Suppressor macrophage treated with lipopolysaccharide for 4 hours (primary cell): Measurements from ENCODE around the gene DSCAM.
"Not testable (repeated sequence)": the region's sequence is repeated elsewhere in the genome, so short reads cannot be mapped to it uniquely, and the experiment has no call there.

Experiments
- DNase-seq: peaks from one replicate; pipeline ENCODE4 v3.0.0-alpha.2; 2020

DSCAM gene, protein sequence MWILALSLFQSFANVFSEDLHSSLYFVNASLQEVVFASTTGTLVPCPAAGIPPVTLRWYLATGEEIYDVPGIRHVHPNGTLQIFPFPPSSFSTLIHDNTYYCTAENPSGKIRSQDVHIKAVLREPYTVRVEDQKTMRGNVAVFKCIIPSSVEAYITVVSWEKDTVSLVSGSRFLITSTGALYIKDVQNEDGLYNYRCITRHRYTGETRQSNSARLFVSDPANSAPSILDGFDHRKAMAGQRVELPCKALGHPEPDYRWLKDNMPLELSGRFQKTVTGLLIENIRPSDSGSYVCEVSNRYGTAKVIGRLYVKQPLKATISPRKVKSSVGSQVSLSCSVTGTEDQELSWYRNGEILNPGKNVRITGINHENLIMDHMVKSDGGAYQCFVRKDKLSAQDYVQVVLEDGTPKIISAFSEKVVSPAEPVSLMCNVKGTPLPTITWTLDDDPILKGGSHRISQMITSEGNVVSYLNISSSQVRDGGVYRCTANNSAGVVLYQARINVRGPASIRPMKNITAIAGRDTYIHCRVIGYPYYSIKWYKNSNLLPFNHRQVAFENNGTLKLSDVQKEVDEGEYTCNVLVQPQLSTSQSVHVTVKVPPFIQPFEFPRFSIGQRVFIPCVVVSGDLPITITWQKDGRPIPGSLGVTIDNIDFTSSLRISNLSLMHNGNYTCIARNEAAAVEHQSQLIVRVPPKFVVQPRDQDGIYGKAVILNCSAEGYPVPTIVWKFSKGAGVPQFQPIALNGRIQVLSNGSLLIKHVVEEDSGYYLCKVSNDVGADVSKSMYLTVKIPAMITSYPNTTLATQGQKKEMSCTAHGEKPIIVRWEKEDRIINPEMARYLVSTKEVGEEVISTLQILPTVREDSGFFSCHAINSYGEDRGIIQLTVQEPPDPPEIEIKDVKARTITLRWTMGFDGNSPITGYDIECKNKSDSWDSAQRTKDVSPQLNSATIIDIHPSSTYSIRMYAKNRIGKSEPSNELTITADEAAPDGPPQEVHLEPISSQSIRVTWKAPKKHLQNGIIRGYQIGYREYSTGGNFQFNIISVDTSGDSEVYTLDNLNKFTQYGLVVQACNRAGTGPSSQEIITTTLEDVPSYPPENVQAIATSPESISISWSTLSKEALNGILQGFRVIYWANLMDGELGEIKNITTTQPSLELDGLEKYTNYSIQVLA (N-terminal part only)

DNA sequence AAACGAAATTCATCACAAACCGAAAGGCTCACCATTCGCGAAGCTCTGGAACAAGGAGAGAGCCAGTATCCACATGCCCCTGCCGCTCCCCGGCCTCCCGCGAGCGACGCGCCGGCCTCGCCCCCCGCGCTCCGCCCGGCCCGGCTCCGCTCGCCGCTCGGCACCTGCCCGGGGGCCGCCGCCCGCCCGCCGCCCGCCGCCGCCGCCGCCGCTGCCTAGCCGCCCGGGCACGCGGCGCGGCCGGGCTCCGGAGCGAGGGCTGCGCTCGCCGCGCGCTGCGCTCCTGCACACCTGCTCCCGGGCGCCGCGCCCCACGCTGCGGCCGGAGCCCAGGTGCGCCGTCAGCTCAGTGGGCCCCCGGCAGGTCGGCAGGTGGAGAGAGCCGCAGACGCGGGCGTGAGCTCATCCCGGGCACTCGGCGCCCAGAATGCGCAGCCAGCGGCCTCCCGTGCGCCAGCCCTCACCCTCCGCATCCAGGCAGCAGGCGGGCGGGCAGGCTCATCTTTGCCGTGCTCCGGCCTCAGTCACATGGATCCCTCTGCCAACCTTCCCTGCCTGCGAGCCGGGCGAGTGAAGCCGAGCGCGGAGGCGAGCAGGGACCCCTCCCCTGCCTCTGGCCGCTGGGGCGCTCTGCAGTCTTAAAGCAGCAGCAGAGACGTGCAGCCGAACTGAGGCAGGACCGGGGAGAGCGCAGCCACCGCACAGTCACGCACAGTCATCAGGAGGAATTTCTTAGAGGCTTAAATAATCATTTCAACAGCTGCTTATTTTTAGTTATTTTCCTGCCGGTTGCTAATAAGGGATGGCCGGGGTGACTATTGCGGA lies at the start of gene DSCAM:
TSS of gene DSCAM (minus strand) at position 572 of the 825 bp plus-strand sequence. CDS start at position 75, 497 bp downstream.
- DNase-seq: no peak

DNA sequence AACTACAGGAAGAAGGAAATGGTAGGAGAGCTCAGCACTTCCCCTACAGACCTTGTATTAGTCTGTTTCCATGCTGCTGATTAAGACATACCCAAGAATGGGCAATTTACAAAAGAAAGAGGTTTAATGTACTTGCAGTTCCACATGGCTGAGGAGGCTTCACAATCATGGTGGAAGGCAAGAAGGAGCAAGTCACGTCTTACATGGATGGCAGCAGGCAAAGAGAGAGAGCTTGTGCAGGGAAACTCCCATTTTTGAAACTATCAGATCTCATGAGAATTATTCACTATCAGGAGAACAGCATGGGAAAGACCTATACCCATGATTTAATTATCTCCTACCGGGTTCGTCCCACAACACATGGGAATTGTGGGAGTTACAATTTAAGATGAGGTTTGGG lies 48.7 kb upstream of the DSCAM start:
- DNase-seq: not testable (repeated sequence)

DNA sequence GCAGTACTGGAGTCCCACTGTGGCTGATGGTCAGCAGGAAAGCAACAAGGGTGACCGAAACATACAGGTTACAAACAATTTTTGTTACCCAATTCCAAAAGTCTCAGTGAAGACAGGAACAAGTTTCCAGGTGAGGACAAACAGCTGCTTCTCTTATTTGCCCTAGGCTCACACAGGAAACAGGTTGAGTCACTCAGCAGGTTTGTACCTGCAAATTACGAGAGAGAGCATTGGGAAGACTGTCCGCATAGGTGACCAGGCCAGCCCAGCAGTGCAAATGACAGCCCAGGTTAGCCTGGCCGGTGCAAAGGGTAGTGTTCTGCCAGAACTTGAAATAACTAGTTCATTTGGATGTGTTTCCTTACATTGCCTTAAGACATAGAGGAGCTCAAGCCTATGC lies 40.0 kb upstream of the DSCAM start:
- no peak for DNase-seq

DNA sequence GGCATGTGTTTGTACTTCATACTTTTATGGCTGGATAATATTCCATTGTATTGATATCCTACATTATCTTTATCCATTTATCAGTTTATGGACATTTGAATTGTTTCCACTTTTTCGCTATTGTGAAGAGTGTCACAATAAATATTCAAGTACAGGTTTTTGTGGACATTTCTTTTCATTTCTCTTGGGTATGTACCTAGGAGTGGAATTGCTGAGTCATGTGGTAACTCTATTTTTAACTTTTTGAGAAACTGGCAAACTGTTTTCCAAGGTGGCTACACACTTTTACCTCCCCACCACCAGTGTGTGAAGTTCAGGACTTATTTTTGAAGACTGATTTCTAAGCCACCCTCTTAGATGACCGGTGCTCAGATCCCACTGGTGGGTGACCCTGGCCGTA lies 39.0 kb upstream of the DSCAM start:
- DNase-seq: no peak

DNA sequence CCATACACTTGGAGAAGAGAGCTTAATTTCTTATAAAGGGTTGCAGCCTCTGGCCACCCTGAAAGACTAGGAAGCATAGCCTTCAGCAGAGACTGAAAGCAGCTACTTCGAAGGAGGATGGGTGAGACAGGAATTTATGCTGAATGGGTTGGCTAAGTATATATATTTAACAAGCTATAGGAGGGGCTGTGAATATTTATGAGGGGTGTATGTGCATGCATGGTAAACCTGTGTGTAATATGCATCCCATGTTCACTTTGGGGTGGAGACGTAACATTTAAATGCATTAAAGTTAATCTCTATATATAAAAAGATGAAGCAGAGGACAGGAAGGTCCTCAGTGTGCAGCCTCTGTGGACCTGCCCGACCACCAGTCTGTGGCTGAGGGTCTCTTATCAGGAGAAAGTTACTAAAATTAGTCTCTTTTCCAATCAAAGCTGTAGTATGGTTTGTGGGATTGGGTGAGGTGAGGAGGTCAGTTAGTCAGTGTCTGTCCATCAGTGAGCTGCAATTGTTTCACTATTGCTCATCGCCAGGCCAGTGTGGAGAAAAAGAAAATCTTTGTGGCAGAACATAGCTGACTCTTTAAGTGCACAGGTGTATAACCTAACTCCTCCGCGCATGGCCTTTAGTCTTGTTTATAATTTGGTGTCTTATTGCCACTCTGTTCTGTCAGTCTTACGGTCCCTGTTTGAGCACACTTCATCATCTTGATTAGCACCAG lies 35.4 kb upstream of the DSCAM start:
- no peak for DNase-seq

DNA sequence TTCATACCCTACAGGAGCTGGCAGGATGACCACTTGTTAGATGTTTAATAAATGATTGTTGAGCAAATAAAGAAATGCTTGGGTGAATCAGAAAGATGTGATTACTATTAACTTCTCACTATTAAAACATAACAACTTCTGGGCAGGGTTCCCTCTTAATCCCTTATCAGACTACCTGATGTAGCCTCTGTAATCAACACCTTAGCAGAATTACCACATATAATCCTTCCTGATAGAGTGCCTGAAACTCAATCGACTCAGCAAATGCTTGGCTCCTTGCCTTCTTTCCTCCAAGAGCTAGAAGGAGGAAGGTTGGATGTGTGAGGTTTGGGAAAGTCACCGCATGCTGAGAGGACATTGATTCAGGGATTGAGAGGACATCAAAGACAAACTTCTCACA lies 34.8 kb upstream of the DSCAM start:
- no peak for DNase-seq

DNA sequence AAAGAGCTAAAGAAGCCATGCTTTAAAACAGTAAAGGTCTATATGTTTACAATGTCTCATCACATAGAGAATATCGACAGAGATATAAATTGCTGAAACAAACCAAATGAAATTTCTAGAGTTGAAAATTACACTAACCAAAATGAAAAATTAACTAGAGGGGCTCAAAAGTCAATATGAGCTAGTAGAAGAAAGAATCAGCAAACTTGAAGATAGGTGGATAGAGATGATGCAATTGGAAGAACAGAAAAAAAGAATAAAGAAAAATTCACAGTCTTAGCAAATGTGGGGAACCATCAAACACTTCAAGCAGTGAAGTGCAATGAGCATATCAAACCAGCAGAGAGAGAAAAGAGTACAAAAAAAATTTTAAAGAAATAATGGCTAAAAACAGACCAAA lies 24.1 kb upstream of the DSCAM start:
- DNase-seq: no peak

DNA sequence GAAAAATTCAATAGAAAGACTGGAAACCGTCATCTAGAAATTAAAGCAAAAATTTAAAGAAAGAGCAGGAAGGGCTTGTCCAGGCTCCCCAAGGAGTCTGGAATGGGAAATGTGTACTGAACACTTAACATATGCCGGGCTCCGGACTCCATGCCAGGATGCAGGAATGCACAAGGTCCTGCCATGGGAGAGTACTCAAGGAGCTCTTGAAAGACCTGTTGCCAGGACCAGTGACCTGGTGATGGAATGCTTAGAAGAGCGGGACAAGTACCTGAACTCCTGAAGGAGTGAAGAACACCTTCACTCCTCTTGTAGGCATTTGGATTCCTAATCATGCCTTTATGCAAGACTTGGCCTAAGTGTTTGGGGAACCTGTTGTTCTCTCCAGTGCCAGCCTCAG lies 16.9 kb upstream of the DSCAM start:
- DNase-seq: no peak

DNA sequence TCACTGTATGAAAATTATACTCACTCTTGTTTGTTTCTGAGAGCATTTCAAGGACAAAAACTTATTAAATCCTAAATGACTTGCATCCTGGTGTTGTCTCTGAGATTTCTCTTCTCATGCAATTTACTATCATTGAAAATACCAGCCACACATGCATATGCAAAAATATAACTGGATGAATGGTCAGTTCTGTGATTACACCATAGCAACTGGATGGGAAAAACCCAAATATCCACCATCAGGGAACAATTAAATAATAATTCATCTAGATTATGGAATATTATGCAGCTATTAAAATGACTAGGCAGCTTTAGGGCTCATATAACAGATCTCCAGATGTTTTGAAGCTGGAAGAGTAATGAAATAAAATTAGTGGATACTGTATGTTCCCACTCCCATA lies 11.6 kb upstream of the DSCAM start:
- no peak for DNase-seq

DNA sequence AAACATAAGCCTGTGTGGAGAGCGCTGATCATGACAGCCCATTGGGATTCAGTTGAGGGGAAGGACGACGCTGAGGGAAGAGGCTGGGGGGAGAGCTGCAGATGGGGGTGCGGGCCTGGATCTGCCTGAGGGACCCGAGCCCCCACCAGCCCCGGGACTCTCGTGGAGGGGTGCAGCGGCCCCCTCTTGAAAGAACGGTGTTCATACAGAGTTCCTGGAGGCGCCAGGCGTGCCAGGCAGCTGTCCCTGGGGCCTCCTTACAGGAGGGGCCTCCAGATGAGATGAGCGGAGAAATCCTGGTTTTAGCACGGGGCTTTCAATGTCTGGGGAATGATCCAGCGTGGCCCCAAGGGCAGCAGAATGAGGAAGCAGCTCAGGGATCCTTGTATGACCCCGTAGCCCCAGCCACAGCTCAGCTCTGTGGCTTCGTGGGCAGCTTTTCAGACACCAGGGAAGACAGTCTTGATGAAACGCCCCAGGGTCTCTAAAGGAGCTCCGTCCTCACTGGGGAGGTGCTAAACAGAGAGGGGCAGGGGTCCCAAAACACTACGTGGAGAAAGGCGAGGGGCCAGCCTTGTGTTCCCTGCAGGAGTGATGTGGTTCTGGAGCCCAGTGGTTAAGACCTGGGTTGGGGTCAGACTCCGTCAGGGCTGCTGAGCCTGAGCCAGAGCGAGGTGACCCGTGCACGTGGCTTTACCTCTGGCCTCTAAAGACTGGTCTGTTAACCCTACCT lies 7.2 kb upstream of the DSCAM start:
- no peak for DNase-seq

DNA sequence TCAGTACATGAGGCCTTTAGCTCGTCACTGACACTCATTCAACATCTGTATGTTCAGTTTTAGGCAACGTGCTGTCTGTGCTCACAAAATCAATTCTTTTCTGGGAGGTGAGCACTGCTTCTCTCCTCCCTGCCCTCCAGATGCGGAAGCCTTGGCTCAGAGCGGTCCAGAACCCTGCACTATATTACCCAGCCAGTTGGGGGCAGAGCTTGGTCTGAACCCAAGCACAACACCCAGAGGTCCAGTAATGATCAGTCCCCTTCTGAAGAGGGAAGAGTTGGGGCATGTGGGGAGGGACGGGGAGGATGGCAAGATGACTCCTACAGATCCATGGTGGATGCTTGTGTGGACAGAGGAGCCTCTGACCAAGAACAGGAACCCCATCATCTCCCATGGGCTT lies 5.6 kb upstream of the DSCAM start:
- no peak for DNase-seq

DNA sequence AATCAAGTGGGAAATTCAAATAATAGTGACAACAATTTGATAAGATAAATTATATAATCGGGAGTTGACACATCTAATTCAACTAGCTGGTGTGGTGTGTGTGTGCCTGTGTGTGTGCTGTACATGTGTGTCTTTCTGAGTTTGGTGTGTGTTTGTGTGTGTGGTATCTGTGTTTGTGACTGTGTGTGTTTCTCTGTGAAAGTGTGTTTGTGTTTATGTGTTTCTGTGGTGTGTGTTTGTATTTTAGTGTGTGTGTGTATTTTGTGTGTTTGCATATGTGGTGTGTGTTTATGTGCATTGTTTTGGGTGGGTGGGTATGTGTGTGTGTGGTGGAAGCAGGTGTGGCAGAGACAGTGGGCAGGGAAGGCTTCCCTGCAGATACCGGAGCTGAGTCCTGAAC lies 4.8 kb upstream of the DSCAM start:
- DNase-seq: no peak

DNA sequence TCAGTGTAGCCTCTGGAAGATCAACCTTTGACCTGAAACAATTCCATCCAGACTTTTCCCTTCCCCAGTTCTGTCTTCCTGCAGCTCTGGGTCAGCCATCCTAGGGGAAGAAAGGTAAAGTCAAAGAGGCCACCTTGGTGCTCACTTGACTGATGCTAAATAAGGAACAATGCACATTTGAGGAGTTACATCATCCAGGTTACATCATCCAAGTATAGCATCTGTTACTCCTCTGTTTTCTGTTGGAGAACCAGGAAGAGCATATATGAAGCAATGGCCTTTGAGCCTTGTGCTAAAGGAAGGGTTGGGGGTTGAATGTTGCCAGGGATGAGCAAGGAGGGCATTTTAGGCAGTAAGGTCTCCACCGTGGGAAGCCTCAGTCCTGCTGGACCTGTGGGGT lies 3.1 kb upstream of the DSCAM start:
- DNase-seq: no peak

DNA sequence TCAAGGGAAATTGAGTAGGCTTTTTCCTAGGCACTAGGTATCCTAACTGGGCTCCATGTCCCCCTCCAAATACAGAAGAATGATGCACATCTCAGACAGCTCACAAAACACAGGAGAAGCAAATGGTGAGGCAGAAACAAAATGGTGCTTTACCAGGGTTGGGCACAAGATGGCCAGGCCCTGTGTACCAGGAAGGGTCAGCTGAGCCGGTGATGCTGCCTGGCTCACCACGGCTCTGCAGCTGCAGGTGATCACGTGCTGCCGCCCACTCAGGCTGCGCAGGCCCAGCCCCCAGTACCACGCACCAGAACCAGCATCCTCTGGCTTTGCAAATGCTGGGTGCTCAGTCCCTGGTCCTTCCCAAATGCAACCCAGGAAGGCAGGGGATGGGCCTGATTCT lies 993 bp upstream of the DSCAM start:
- DNase-seq: no peak

DNA sequence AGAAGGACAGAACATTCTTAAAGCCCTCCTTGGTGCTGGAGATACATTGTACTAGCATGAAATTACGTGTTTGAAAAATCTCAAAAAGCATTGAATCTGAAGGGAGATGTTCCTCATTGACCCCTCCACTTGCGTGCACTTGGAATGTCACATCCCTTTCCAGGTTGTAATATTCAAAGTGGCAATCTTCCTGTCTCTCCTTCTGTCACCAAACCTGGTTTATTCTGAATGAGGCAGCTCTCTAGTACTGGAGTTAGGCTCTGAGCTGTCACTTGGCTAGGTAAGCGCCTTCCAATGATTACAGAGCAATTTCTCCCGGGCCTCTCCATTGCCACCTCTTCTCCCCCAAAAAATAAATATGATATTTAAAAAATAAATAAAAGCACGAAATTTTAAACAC lies 855 bp downstream of the DSCAM start:
- no peak for DNase-seq

DNA sequence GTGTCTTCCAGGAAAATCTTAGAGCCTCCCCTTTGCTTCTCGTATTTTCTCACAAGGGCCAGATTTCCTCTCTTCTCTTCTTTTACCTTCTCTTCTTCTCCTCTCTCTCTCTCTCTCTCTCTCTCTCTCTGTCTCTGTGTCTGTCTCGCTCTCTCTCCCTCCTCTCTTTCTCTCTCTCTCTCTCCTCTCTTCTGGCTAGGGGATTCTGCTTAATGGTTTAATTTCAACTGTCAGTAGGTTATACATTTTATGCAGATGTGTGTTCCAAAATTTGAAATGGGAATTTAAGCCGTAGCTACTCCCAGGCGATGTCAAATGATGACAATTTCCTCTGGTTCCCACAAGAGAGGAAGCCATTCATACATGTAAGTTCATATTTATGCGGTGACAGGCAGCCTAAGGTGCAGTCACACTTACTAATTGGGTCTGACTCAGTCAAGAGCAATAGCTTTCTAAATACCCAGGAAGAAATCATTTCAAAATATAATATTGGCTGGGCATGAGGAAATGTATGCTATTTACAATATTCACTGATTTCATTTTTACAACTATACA lies 1.4 kb downstream of the DSCAM start:
- no peak for DNase-seq

DNA sequence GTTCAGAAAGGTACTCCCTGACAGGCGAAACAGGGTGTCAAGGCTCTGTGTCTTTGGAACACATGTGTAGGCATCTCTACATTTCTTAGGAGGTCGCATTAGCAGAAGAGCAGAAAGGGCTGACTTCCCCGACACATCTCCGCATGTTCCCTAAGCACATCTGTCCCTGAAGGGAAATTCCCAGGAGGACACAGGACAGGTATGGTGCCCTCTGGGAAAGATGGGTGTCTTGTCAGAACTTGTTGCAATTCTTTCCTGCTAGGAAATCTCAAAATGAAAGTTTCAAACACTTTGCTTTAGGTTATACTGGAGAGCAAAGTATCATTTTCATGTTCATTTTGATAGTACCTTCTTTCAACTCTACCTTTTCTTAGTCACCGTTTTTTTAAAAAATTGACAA lies 2.0 kb downstream of the DSCAM start:
- DNase-seq: no peak

DNA sequence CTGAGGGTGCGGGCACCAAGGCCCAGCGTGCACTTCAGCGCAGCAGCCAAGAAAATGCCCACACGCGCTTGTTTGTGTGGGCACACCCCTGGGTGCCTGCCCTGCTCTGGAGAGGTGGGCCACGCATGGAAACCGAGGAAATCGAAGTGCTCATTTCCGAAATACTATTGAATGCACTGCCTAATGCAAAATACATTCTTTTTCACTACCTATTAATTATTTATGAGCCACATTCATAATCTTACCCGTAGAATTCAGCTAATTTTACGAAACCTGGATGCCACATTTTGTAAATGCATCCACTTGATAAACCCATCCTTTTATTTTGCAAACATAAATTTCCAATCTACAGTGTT lies 4.8 kb downstream of the DSCAM start:
- DNase-seq: no peak

DNA sequence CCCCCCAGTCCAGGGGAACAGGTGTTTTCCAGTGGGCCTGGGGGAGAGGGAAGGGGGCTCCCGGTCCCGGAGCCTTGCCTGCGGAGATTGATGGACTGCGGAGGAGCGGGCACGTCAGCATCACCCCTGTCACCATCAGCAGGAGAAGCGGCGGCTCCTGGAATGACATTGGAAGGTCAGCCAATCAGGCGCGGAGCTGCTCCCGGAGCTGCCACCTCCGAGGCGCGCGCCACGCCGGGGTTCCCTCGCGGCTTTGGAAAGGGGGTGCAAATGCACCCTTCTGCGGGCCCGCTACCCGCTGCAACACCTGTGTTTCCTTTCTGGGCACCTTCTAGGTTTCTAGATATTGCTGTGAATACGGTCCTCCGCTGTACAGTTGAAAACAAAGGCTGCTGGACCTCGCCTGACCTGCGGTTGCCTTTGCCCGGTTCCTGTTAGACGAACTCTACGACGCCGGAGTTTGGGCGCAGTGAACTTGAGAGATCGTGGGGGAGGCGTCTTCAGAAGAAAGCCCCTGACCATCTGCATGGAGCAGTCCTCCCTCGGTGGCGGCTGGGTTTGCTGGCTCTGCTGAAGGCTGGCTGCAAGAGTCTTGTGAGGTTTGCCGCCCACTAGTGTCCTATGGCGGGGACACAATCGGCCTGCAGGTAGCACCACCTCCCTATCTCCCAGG lies 5.3 kb downstream of the DSCAM start:
- DNase-seq: no peak

DNA sequence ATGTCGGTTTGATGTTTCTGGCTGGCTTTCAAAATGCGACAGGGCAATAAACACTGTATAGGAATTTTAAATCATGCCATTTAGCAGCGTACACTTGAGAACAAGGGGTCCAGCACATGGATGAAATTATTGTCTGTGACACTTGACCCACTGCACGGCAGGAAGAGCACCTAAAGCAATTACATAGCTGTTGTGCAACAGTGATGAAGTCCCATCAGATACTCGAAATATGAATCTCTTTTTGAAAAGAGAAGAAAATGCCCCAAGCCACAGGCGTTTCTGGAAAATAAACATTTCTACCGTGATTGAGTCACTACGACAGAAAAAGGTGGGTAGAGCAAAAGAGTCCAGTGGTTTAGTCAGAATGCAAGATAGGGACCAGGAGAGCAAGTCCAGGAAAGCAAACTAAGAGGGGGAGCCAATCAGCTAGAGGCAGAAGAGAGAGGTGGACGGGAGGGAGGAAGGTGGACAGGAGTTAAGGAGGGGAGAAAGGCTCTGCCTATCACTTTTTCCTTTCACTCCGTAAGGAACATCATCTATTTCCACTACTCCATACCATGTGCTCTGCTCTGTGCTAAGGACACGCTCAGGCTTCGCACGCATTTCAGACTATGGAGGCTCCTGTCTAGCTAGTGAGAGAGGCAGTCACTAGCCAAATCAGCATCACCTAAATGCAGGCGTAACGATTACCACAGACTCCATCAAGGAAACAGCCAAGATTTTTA lies 6.4 kb downstream of the DSCAM start:
- no peak for DNase-seq
